Fibroblast of the aortic adventitia (primary cell): ENCODE data around the gene BLM. TPM values are rescaled to one million over a fixed set of nuclear protein-coding genes. Genes with fewer than 3 reads are reported as not detected.

Experiments
- DNase-seq: peaks from one replicate; pipeline ENCODE4 v3.0.0-alpha.2; 2010; ENCODE audit warnings: low read depth
- H3K4me3 ChIP-seq: 2 replicates; pipeline ENCODE4 v1.5.1; 2011; ENCODE audit warnings: low read depth, mild to moderate bottlenecking, control low read depth, low read length, moderate library complexity
- CTCF ChIP-seq: IDR thresholded peaks from 2 replicates; pipeline ENCODE4 v1.5.1; 2011; ENCODE audit warnings: mild to moderate bottlenecking, low read length, control low read depth, inconsistent platforms; ENCODE audit not compliant: insufficient read depth
- total RNA-seq: library from RNA; depleted of rRNA; stranded (reverse); fragments of >200 nt; gene quantifications from 2 replicates; pipeline ENCODE4 v1.2.3, GENCODE V29; 2012; ENCODE audit warnings: low replicate concordance

BLM gene
- total RNA-seq, 1 donor = 12.2 TPM

DNA sequence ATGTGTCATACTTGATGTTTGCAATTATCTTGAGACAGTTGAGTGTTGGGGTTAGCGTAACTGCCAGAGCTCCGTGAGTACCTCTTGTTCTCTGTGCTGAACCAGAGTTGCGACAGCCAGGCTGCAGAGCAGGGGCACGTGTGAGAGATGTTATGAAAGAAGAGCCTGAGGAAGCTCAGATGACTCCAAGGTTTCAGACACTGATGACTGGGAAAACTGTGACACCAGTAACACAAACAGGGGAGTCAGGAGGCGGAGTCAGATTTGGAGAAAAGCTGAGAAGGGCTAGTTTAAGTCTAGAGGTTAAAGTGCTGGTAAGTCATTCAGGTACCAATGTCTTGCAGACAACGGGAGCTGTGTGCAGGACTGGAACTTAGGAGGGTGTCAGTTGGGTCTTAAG is 45.0 kb downstream of the BLM start:
- H3K4me3 ChIP-seq = no peak overlapping the region
- DNase-seq = peak; percentile 33

GRCh38 chr15:90763366-90764099 is 46.4 kb downstream of the BLM start:
- TF ChIP-seq CTCF = no peak
- no peak for DNase-seq
- no peak overlapping the region for H3K4me3 ChIP-seq

More for the DNA sequence above, 45.0 kb downstream of the BLM start:
- no peak for TF ChIP-seq CTCF

DNA sequence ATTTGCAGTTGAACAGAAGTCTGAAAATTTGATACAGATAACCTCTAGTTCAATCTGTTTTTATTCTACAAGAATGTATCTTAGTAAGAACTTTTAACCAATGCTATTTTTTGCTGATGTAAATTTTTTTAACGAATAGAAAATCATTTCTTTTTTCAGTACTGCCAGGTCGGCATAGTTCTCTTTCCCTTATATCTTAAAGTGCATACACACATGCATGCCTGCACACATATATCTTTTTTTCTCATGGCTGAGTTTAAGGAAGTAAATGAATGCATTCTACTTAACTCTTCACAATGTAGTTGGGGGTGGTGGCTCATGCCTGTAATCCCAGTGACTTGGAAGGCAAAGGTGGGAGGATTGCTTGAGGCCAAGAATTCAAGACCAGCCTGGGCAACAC is 48.4 kb downstream of the BLM start:
- TF ChIP-seq CTCF = no peak
- DNase-seq = no peak
- no peak overlapping the region for H3K4me3 ChIP-seq

- no peak for DNase-seq
- H3K4me3 ChIP-seq = no peak overlapping the region
- TF ChIP-seq CTCF = no peak
These were observed 48.8 kb downstream of the BLM start for GRCh38 chr15:90765966-90766365.

- TF ChIP-seq CTCF = no peak
- no peak overlapping the region for H3K4me3 ChIP-seq
- no peak for DNase-seq
These were observed 52.2 kb downstream of the BLM start for GRCh38 chr15:90769375-90769774.

GRCh38 chr15:90773485-90773884 is 56.3 kb downstream of the BLM start:
- no peak overlapping the region for H3K4me3 ChIP-seq
- TF ChIP-seq CTCF = no peak
- DNase-seq = no peak
